T-helper 1 cell treated with Interleukin-12 subunit alpha and Interleukin-12 subunit beta and Interleukin-4 antibody, amounts not matched to agents 30 ng/mL and 1 ng/mL, for 36 hours (primary cell): ENCODE data around the gene GSTM4. TPM values are rescaled to one million over a fixed set of nuclear protein-coding genes. Genes with fewer than 3 reads are reported as not detected.

Experiments
- intact Hi-C: fragments of 100-400 bp; cut with micrococcal nuclease; formaldehyde crosslinking; loops from one replicate; pipeline ENCODE4 v1.15.1; 2024
- total RNA-seq: library from RNA; stranded (reverse); gene quantifications from 2 replicates; pipeline ENCODE4 v1.2.3, GENCODE V29; 2022

Gene GSTM4
- total RNA-seq, 1 donor from 2014 or later = 24.8 TPM

GRCh38 chr1:109636201-109636952 lies 19.5 kb upstream of the GSTM4 start:
- intact Hi-C loops = no loop called here

DNA sequence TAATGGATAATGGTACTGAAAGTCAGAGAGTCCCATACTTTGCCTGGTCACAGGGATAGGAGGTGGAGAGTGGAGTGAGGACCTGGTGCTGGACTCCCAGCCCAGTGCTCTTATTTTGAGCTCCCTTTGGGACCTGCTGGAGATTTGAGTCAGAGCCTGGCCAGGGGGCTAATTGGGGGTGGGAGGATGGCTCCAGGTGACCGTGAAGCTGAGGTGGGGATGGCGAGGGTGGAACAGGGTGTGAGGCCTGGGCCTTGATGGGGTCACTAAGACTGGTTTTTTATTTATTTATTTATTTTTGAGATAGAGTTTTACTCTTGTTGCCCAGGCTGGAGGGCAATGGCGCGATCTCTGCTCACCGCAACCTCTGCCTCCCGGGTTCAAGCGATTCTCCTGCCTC lies 18.5 kb upstream of the GSTM4 start:
- intact Hi-C loops = no loop called here

GRCh38 chr1:109639063-109639840 lies 16.6 kb upstream of the GSTM4 start:
- intact Hi-C loops = no loop called here

GRCh38 chr1:109639841-109640184 lies 16.1 kb upstream of the GSTM4 start:
- intact Hi-C loops = loop anchor here (1.0 to 10.0 kb wide), 6 partner anchors 21 to 371 kb away; partner anchors contain the start of genes AMPD2, CSF1, GNAT2 and GSTM2

GRCh38 chr1:109640285-109640865 lies 15.5 kb upstream of the GSTM4 start:
- intact Hi-C loops = loop anchor here (1.0 to 10.0 kb wide), 6 partner anchors 21 to 371 kb away; partner anchors contain the start of genes AMPD2, CSF1, GNAT2 and GSTM2

DNA sequence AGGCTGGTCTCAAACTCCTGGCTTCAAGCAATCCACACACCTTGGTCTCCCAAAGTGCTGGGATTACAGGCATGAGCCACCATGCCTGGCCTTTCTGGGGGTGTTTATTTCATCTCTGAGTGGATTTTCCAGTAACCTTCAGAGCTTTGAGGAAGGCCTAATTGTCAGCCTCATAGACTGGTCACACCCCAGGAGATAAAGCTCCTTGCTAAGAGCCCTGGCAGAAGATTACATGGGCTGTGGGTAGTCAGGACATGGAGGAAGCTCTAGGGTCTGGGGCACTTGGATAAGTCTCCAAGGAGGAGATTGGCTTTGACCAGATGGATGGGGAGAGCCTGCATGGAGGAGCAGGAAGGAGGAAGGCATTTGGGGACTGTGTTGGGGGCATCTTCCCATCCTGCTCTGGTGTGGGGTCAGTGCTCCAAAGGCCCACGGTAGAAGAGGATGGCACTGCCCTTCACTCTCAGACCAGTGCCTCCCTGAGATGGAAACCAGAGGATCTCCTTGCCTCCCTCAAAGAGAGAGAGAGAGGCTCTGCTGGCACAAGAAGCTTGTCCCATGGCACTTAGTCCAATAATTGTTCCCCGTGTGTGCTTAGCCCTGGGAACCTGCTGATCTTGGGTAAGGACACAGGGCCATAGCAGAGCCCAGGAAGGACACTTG lies 14.7 kb upstream of the GSTM4 start:
- intact Hi-C loops = loop anchor here (10.0 kb wide), 2 partner anchors 274 to 356 kb away; partner anchors contain the start of genes CSF1 and PSRC1

DNA sequence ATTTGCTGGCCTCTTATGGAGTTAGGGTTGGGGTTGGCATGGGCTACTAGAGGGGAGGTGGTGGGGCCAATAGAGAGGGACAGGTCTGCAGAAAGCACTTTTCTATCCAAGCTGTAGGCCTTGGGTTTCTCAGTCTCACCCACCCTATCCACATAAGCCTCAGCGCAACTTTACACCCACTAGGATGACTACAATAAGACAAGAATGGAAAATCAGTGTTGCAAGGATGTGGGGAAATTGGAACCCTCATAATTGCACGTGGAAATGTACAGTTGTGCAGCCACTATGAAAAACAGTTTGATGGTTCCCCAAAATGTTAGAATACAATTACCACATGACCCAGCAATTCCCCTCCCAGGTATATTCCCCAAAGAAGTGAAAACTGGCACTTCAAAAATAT lies 14.0 kb upstream of the GSTM4 start:
- intact Hi-C loops = loop anchor here (2.0 to 10.0 kb wide), 3 partner anchors 45 to 357 kb away; partner anchors contain the start of genes CSF1, GSTM1 and PSRC1

DNA sequence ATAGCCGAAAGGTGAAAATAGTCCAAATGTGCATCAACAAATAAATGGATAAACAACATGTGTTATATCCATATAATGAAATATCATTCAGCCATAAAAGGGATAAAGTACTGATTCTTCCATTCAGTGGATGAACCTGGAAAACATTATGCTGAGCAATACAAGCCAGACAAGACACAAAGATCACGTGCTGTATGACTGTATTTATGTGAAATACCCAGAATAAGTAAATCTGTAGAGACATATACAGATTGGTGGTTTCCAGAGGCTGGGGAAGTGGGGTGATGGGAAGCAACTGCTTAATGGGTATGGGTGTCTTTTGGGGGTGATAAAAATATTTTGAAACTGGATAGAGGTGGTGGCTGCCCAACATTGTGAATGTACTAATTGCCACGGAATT lies 13.3 kb upstream of the GSTM4 start:
- intact Hi-C loops = loop anchor here (1.0 to 10.0 kb wide), 7 partner anchors 14 to 358 kb away; partner anchors contain the start of genes AHCYL1, CSF1, GSTM1 and GSTM4

- intact Hi-C loops = loop anchor here (1.0 to 10.0 kb wide), 7 partner anchors 13 to 359 kb away; partner anchors contain the start of genes AHCYL1, CSF1, GSTM1 and GSTM4
Observed at GRCh38 chr1:109643385-109644230, 12.3 kb upstream of the GSTM4 start.

DNA sequence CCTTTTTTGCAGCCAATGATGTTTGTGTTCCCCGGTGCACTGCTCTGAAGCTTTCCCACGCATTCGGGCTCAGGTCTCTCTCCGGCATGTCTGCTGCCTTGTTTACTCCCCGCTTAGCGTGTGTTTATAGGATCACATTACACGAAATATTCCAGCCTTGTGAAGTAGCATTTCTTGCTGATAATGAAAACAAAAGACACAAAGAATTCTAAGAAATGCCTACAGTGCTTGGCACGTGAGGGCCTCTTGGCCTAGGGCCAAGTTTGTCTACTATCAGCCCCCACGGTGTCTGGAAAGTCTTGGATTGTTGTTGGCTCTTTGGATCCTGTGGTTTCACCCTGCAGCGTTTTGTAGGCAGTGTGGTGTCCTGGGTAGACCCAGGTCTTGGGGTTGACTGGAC lies 11.2 kb upstream of the GSTM4 start:
- intact Hi-C loops = loop anchor here (10.0 kb wide), 2 partner anchors 270 to 360 kb away; partner anchors contain the start of genes CSF1 and PSRC1

DNA sequence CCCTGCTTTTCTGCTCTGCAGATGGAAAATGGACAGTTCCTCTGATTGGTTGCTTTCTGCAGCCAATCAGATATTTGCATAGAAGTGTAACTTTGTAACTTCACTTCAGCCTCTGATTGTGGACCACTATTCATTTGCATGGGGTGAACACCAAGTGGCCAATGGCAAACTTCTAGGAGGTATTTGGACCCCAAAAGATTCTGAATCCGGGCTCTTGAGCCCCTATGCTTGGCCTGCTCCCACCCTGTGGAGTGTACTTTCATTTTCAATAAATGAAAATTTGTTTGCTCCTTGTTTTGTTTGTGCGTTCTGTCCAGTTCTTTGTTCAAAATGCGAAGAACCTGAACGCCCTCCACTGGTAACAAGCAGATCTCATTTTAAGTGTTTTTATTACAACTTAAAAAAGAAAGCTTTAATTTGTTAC lies 6.4 kb upstream of the GSTM4 start:
- intact Hi-C loops = loop anchor here (10.0 kb wide), 2 partner anchors 265 to 365 kb away; partner anchors contain the start of genes CSF1 and PSRC1

DNA sequence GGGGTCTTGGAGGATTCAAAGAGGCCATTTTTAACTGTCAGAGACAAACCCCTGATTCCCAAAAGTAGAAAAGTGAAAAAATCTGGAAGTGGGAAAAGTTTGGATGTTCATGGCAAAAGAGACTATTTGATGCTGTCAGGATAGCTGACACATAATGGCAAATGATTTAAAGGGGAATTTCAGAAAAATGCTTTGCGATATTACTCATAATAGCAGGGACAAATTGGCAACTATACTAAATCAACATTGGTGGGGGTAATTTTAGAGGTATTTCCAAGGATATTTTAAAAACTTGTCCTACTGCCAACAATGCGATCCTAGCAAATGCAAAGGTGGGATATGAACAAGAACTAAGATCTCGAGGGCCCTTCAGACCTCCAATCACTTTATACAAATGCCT lies 5.3 kb upstream of the GSTM4 start:
- intact Hi-C loops = no loop called here

DNA sequence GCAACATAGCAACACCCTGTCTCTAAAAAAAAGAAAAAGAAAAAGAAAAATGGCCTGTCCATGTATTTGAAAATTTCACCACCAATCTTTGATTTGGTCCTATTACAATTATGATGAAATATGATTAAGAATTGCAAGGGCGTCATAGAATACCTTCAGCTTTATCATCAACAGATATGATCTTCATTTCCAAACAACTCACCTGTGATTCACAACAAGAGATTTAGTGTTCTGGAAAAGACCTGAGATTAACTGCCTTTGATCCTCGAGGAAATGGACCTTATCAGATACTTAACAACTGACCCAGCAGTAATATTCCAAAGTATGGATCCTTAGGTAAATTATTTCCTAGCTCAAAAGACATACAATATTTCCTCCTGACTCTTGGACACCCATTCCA lies 3.5 kb upstream of the GSTM4 start:
- intact Hi-C loops = no loop called here

DNA sequence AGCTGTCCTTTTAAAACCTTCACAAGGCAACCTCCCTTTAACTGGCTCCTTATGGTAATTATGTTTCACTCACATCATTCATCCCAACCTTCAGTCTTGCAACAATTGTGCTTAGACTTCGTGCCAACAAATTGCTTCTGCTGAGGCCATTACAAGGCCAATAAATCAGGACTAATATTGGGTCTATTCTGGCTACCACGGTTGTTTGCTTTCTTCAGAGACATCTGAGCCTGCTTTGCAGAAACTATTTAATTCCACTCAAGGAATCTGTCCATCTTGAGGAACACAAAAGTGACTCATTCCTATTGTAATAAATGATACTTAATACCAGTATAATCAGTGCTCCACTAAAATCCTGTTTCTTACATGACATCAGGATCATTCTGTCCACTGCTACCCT lies 2.6 kb upstream of the GSTM4 start:
- intact Hi-C loops = no loop called here

DNA sequence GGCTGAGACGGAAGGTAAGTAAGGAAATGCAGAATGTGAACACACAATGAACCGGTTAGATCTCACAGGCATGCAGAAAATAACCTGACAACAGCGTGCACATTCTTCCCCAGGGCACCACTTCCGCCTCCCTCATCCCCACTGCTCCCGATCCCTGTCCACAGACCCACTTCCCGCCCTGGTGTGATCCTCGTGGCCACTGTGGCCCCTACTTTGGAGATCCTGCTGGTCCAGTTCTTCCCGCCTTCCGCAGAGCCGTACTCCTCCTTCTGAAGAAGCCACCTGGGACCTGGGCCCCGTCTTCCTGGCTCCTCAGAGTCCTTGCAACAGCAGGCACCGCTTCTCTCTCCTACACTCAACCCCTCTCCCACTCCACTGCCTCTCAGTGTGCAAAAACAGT lies 1.4 kb upstream of the GSTM4 start:
- intact Hi-C loops = no loop called here

- intact Hi-C loops = loop anchor here (2.0 to 5.0 kb wide), 2 partner anchors 37 to 375 kb away; partner anchors contain the start of gene STRIP1
Observed at GRCh38 chr1:109657395-109657794, 1.5 kb downstream of the GSTM4 start.

DNA sequence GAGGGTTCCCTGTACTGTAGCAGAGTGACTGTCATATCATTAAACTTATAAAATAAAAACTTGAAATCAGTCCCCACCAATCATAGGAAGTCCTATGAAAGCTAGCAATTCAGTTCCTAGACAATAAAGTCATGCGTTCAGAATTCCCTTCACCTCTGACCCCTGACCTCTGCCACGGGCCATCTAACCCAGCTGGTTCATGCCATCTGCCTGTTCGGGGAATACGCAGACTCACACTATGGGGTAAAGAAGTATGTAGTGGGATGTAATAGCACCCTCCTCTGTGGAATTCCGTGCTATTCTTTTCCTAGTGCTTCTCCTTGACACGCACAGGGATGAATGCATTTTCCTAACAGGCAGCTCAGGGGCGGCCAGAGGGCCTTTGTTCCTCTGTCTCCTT lies 2.1 kb downstream of the GSTM4 start:
- intact Hi-C loops = loop anchor here (2.0 to 5.0 kb wide), 2 partner anchors 37 to 374 kb away; partner anchors contain the start of gene STRIP1

GRCh38 chr1:109658533-109659042 lies 2.7 kb downstream of the GSTM4 start:
- intact Hi-C loops = loop anchor here (5.0 kb wide), 1 partner anchor 374 kb away; the partner anchor contains the start of gene STRIP1

GRCh38 chr1:109659145-109659544 lies 3.2 kb downstream of the GSTM4 start:
- intact Hi-C loops = loop anchor here (5.0 kb wide), 1 partner anchor 373 kb away; the partner anchor contains the start of gene STRIP1
